Activated naive CD8-positive, alpha-beta T cell treated with anti-CD3 and anti-CD28 coated beads for 36 hours (primary cell): ENCODE measurements around the gene GTPBP4. TPM values are rescaled to one million over a fixed set of nuclear protein-coding genes. Genes with fewer than 3 reads are reported as not detected.
"Not testable (repeated sequence)": the region's sequence is repeated elsewhere in the genome, so short reads cannot be mapped to it uniquely, and the experiment has no call there.

Experiments used
- DNase-seq: peaks from one replicate; pipeline ENCODE4 v3.0.0; 2021
- H3K27ac Mint-ChIP-seq: one replicate; pipeline ENCODE4 v1.8.0; 2022; ENCODE audit warnings: mild to moderate bottlenecking, moderate library complexity, mixed read lengths
- H3K27me3 Mint-ChIP-seq: one replicate; pipeline ENCODE4 v1.8.0; 2022; ENCODE audit warnings: mild to moderate bottlenecking, mixed read lengths
- H3K36me3 Mint-ChIP-seq: one replicate; pipeline ENCODE4 v1.8.0; 2021; ENCODE audit warnings: mild to moderate bottlenecking, mixed read lengths
- H3K4me1 Mint-ChIP-seq: one replicate; pipeline ENCODE4 v1.8.0; 2021; ENCODE audit warnings: mixed read lengths
- H3K4me3 Mint-ChIP-seq: one replicate; pipeline ENCODE4 v1.8.0; 2022; ENCODE audit warnings: mild to moderate bottlenecking, moderate library complexity, mixed read lengths
- H3K9me3 Mint-ChIP-seq: one replicate; pipeline ENCODE4 v1.8.0; 2022; ENCODE audit warnings: mixed read lengths
- total RNA-seq, 2 experiments: library from RNA; stranded (reverse); gene quantifications; one replicate each; pipeline ENCODE4 v1.2.3, GENCODE V29; 2021

Gene GTPBP4
- total RNA-seq, 2 experiments from 2014 or later, result 158 to 163 TPM

GRCh38 chr10:994836-995558 is 6.8 kb downstream of the GTPBP4 start:
- peaks cover 19% of the 10 kb centered on the region for H3K4me1 Mint-ChIP-seq
- H3K4me3 Mint-ChIP-seq, result peak overlapping the region; percentile 4
- no peak for DNase-seq
- peaks cover 70% of the 10 kb centered on the region for H3K36me3 Mint-ChIP-seq
- no peaks in the 10 kb centered on the region for H3K9me3 Mint-ChIP-seq
- no peak overlapping the region for H3K27ac Mint-ChIP-seq
- no peaks in the 10 kb centered on the region for H3K27me3 Mint-ChIP-seq

- no peak overlapping the region for H3K27ac Mint-ChIP-seq
- H3K4me1 Mint-ChIP-seq, result peaks cover 14% of the 10 kb centered on the region
- no peak overlapping the region for H3K4me3 Mint-ChIP-seq
- H3K36me3 Mint-ChIP-seq, result peaks cover 68% of the 10 kb centered on the region
- no peaks in the 10 kb centered on the region for H3K27me3 Mint-ChIP-seq
- no peak for DNase-seq
- no peaks in the 10 kb centered on the region for H3K9me3 Mint-ChIP-seq
Measured at GRCh38 chr10:995559-995926, 7.3 kb downstream of the GTPBP4 start.

DNA sequence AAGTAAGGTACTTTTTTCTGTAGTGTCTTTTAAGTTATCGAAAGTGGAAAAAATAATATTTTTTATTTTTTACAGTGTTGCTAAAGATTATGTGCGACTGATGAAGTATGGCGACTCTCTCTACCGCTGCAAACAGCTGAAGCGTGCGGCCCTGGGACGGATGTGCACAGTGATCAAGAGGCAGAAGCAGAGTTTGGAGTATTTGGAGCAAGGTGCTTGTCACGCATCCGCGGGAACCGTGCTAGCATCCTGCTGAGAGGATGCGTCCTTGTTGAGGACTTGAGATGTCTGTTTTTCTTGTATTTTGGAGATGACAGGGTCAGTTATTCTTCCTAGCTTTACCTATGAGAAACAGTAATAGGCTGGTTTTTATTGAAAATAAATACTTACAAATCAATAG is 7.8 kb downstream of the GTPBP4 start:
- H3K36me3 Mint-ChIP-seq, result peaks cover 68% of the 10 kb centered on the region
- no peaks in the 10 kb centered on the region for H3K9me3 Mint-ChIP-seq
- H3K27me3 Mint-ChIP-seq, result no peaks in the 10 kb centered on the region
- peaks cover 9% of the 10 kb centered on the region for H3K4me1 Mint-ChIP-seq
- H3K27ac Mint-ChIP-seq, result no peak overlapping the region
- no peak for DNase-seq
- no peak overlapping the region for H3K4me3 Mint-ChIP-seq

- Mint-ChIP-seq H3K36me3 (peaks cover 76% of the 10 kb centered on the region), H3K9me3 (peaks cover 5% of the 10 kb centered on the region), H3K27ac (no peak overlapping the region), H3K4me3 (no peak overlapping the region), H3K27me3 (no peaks in the 10 kb centered on the region), H3K4me1 (peaks cover 7% of the 10 kb centered on the region)
- DNase-seq, result no peak
Measured at GRCh38 chr10:997266-998022, 9.2 kb downstream of the GTPBP4 start.

GRCh38 chr10:1002425-1003006 is 14.3 kb downstream of the GTPBP4 start:
- no peak overlapping the region for H3K27ac Mint-ChIP-seq
- no peak for DNase-seq
- H3K27me3 Mint-ChIP-seq, result no peaks in the 10 kb centered on the region
- H3K36me3 Mint-ChIP-seq, result peaks cover 67% of the 10 kb centered on the region
- no peak overlapping the region for H3K4me3 Mint-ChIP-seq
- H3K4me1 Mint-ChIP-seq, result peaks cover 3% of the 10 kb centered on the region
- peaks cover 6% of the 10 kb centered on the region for H3K9me3 Mint-ChIP-seq

- H3K27ac Mint-ChIP-seq, result no peak overlapping the region
- H3K4me1 Mint-ChIP-seq, result peaks cover 3% of the 10 kb centered on the region
- no peaks in the 10 kb centered on the region for H3K27me3 Mint-ChIP-seq
Measured at GRCh38 chr10:1003884-1004670, 15.8 kb downstream of the GTPBP4 start.

DNA sequence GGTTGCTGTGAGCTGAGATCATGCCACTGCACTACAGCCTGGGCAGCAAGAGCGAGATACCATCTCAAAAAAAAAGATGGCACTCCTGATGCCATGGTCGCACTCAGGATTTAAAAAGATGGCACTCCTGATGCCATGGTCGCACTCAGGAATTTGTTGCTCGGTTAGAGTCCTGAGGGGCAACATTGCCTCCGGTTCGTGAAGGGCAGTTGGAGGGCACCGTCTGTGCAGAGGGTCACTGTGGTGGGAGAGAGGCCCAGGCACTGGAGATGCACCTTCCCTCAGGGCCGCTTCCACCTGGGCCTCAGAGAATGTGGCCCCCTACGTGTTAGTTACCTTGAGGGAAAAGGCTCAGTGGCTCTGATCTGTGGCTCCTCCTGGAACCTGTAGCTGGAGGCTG is 18.3 kb downstream of the GTPBP4 start:
- no peak for DNase-seq
- no peaks in the 10 kb centered on the region for H3K27me3 Mint-ChIP-seq
- peaks cover 4% of the 10 kb centered on the region for H3K9me3 Mint-ChIP-seq

More at GRCh38 chr10:1003884-1004670, 15.8 kb downstream of the GTPBP4 start:
- H3K9me3 Mint-ChIP-seq, result peaks cover 6% of the 10 kb centered on the region
- H3K36me3 Mint-ChIP-seq, result peaks cover 58% of the 10 kb centered on the region
- DNase-seq, result no peak
- H3K4me3 Mint-ChIP-seq, result no peak overlapping the region

DNA sequence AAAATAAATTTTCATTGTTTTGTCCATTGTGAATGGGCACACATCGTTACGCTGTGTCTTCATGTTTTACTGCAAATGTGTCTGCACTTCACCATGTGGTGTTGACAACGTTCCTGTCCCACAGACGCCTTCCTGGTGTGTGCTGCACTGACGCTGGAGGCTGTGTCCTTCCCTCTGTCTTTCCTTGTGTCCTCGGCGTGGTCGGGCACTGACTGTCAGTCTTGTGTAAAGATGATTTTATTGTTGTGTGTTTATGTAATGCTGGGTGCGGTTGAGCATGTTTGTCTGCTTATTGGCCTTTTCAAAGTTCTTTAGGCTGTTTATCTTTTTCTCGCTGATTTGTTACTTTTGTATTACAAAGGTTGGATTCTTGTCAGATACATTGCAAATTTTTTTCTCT is 19.3 kb downstream of the GTPBP4 start:
- Mint-ChIP-seq H3K9me3 (no peaks in the 10 kb centered on the region), H3K4me1 (no peaks in the 10 kb centered on the region), H3K36me3 (peaks cover 48% of the 10 kb centered on the region), H3K4me3 (no peak overlapping the region), H3K27ac (no peak overlapping the region), H3K27me3 (no peaks in the 10 kb centered on the region)
- no peak for DNase-seq

More for the DNA sequence above, 18.3 kb downstream of the GTPBP4 start:
- Mint-ChIP-seq H3K36me3 (peaks cover 51% of the 10 kb centered on the region), H3K4me3 (no peak overlapping the region), H3K4me1 (peaks cover 3% of the 10 kb centered on the region), H3K27ac (no peak overlapping the region)

GRCh38 chr10:1009071-1009494 is 20.8 kb downstream of the GTPBP4 start:
- Mint-ChIP-seq H3K27me3 (no peaks in the 10 kb centered on the region), H3K4me1 (no peaks in the 10 kb centered on the region), H3K27ac (no peak overlapping the region), H3K36me3 (peaks cover 35% of the 10 kb centered on the region), H3K4me3 (no peak overlapping the region), H3K9me3 (no peaks in the 10 kb centered on the region)
- DNase-seq, result no peak

GRCh38 chr10:1009947-1010346 is 21.7 kb downstream of the GTPBP4 start:
- not testable (repeated sequence) for H3K4me3 Mint-ChIP-seq, H3K27ac Mint-ChIP-seq, H3K27me3 Mint-ChIP-seq, H3K9me3 Mint-ChIP-seq, H3K4me1 Mint-ChIP-seq, DNase-seq
- peaks cover 36% of the 10 kb centered on the region for H3K36me3 Mint-ChIP-seq

DNA sequence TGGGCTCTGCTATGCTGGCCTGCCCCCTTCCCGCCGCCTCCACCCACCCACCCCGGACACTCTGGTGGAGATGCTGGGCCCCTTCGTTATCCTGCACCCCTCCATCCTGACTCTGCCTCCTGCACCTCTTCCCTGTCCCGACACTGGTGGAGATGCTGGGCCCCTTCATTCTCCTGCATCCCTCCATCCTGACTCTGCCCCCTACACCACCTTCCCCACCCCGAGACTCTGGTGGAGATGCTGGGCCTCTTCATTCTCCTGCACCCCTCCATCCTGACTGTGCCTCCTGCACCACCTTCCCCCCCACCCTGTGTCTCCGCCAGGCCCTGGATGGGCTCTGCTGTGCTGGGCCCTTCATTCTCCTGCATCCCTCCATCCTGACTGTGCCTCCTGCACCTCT is 22.5 kb downstream of the GTPBP4 start:
- peaks cover 33% of the 10 kb centered on the region for H3K36me3 Mint-ChIP-seq
- no peak for DNase-seq
- H3K9me3 Mint-ChIP-seq, result no peaks in the 10 kb centered on the region
- H3K4me1 Mint-ChIP-seq, result no peaks in the 10 kb centered on the region
- H3K4me3 Mint-ChIP-seq, result no peak overlapping the region
- no peak overlapping the region for H3K27ac Mint-ChIP-seq
- no peaks in the 10 kb centered on the region for H3K27me3 Mint-ChIP-seq

DNA sequence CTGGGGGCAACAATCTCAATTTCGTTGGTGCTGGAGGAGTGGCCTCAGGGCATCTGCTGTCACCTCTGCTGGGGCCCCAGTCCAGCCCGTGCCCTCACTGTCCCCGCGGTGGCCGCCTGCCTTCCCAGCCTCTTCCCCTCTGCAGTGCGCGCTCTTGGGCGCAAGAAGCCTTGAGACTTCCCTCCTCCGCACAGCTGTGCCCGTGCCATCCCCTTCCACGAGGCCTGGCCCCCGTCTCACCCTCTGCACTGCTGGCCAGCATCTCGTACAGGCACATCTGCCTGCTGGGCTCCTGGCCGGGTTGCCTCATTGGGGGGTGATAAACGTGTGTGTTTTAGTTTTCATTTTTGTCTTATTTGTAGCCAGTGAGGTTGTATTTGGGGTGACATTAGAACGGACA is 23.5 kb downstream of the GTPBP4 start:
- no peaks in the 10 kb centered on the region for H3K9me3 Mint-ChIP-seq
- DNase-seq, result no peak
- no peaks in the 10 kb centered on the region for H3K4me1 Mint-ChIP-seq
- H3K27me3 Mint-ChIP-seq, result no peaks in the 10 kb centered on the region
- H3K27ac Mint-ChIP-seq, result peak overlapping the region; percentile 82
- peaks cover 31% of the 10 kb centered on the region for H3K36me3 Mint-ChIP-seq
- no peak overlapping the region for H3K4me3 Mint-ChIP-seq

- Mint-ChIP-seq H3K27me3 (no peaks in the 10 kb centered on the region), H3K4me1 (no peaks in the 10 kb centered on the region), H3K9me3 (no peaks in the 10 kb centered on the region), H3K27ac (no peak overlapping the region), H3K4me3 (no peak overlapping the region), H3K36me3 (peaks cover 38% of the 10 kb centered on the region)
- DNase-seq, result no peak
Measured at GRCh38 chr10:1015688-1016087, 27.5 kb downstream of the GTPBP4 start.

- H3K4me1 Mint-ChIP-seq, result no peaks in the 10 kb centered on the region
- peaks cover 29% of the 10 kb centered on the region for H3K36me3 Mint-ChIP-seq
Measured at GRCh38 chr10:1019362-1019761, 31.1 kb downstream of the GTPBP4 start.

GRCh38 chr10:1020460-1020859 is 32.2 kb downstream of the GTPBP4 start:
- Mint-ChIP-seq H3K36me3 (peaks cover 33% of the 10 kb centered on the region), H3K4me3 (no peak overlapping the region), H3K27ac (no peak overlapping the region)

More at GRCh38 chr10:1019362-1019761, 31.1 kb downstream of the GTPBP4 start:
- H3K4me3 Mint-ChIP-seq, result no peak overlapping the region
- no peak for DNase-seq
- no peak overlapping the region for H3K27ac Mint-ChIP-seq
- no peaks in the 10 kb centered on the region for H3K9me3 Mint-ChIP-seq
- H3K27me3 Mint-ChIP-seq, result no peaks in the 10 kb centered on the region

More at GRCh38 chr10:1020460-1020859, 32.2 kb downstream of the GTPBP4 start:
- H3K4me1 Mint-ChIP-seq, result no peaks in the 10 kb centered on the region
- no peak for DNase-seq
- H3K9me3 Mint-ChIP-seq, result no peaks in the 10 kb centered on the region
- H3K27me3 Mint-ChIP-seq, result no peaks in the 10 kb centered on the region
